ENCODE results near the gene TTC21B. TPM values are rescaled to one million over a fixed set of nuclear protein-coding genes. Genes with fewer than 3 reads are reported as not detected.

The TTC21B gene
- total RNA-seq, 1 donor from 2014 or later, result 21.7 TPM

- Histone ChIP-seq H3K27ac (no peak overlapping the region), H3K9me3 (no peaks in the 10 kb centered on the region), H3K27me3 (no peaks in the 10 kb centered on the region), H3K36me3 (peaks cover 52% of the 10 kb centered on the region), H3K4me3 (no peak overlapping the region), H3K4me1 (no peaks in the 10 kb centered on the region)
- no peak for TF ChIP-seq CTCF (IDR thresholded peaks at IDR 0.05)
- no peak for ATAC-seq
- no peak for DNase-seq
- intact Hi-C loops (cut with DNase I), result no loop called here
Observed at GRCh38 chr2:165891345-165891744, 62.2 kb downstream of the TTC21B start.

- H3K36me3 ChIP-seq, result peaks cover 53% of the 10 kb centered on the region
- intact Hi-C loops (cut with DNase I), result no loop called here
Observed at GRCh38 chr2:165889798-165890197, 63.8 kb downstream of the TTC21B start.

GRCh38 chr2:165889158-165889557 is 64.4 kb downstream of the TTC21B start:
- H3K36me3 ChIP-seq, result peaks cover 47% of the 10 kb centered on the region
- H3K4me1 ChIP-seq, result no peaks in the 10 kb centered on the region
- intact Hi-C loops (cut with DNase I), result no loop called here
- ATAC-seq (peak; percentile 65), DNase-seq (no peak)
- TF ChIP-seq CTCF (IDR thresholded peaks at IDR 0.05), result no peak
- no peaks in the 10 kb centered on the region for H3K27me3 ChIP-seq
- H3K4me3 ChIP-seq, result no peak overlapping the region
- no peak overlapping the region for H3K27ac ChIP-seq
- H3K9me3 ChIP-seq, result no peaks in the 10 kb centered on the region

More at GRCh38 chr2:165889798-165890197, 63.8 kb downstream of the TTC21B start:
- TF ChIP-seq CTCF (IDR thresholded peaks at IDR 0.05), result no peak
- Histone ChIP-seq H3K9me3 (no peaks in the 10 kb centered on the region), H3K27ac (no peak overlapping the region), H3K27me3 (no peaks in the 10 kb centered on the region), H3K4me1 (no peaks in the 10 kb centered on the region), H3K4me3 (no peak overlapping the region)
- DNase-seq, result no peak
- no peak for ATAC-seq

- intact Hi-C loops (cut with DNase I), result no loop called here
- H3K9me3 ChIP-seq, result no peaks in the 10 kb centered on the region
- H3K4me1 ChIP-seq, result no peaks in the 10 kb centered on the region
- H3K27ac ChIP-seq, result no peak overlapping the region
- DNase-seq (no peak), ATAC-seq (no peak)
- H3K4me3 ChIP-seq, result no peak overlapping the region
- peaks cover 42% of the 10 kb centered on the region for H3K36me3 ChIP-seq
- H3K27me3 ChIP-seq, result no peaks in the 10 kb centered on the region
- TF ChIP-seq CTCF (IDR thresholded peaks at IDR 0.05), result no peak
Observed at GRCh38 chr2:165888171-165888570, 65.4 kb downstream of the TTC21B start.

GRCh38 chr2:165886487-165887146 is 67.0 kb downstream of the TTC21B start:
- DNase-seq (no peak), ATAC-seq (no peak)
- Histone ChIP-seq H3K4me1 (no peaks in the 10 kb centered on the region), H3K27me3 (no peaks in the 10 kb centered on the region), H3K27ac (no peak overlapping the region), H3K36me3 (peaks cover 48% of the 10 kb centered on the region), H3K9me3 (no peaks in the 10 kb centered on the region), H3K4me3 (no peak overlapping the region)
- intact Hi-C loops (cut with DNase I), result no loop called here
- TF ChIP-seq CTCF (IDR thresholded peaks at IDR 0.05), result no peak
